Aorta (tissue), 5 donors: ENCODE measurements around the gene KLLN. TPM values are rescaled to one million over a fixed set of nuclear protein-coding genes. Genes with fewer than 3 reads are reported as not detected.
"Not testable (repeated sequence)": the region's sequence is repeated elsewhere in the genome, so short reads cannot be mapped to it uniquely, and the experiment has no call there.

ENCODE experiments used
- ATAC-seq: fragments of 200-7000 bp; cut with Tn5 transposase; one replicate; pipeline ENCODE4 v1.9.1; 2022; ENCODE audit warnings: moderate library complexity; ENCODE audit not compliant: low FRiP score
- DNase-seq, 2 donors: peaks; one replicate each; pipeline ENCODE4 v3.0.0-alpha.2; 2020
- H3K27ac ChIP-seq, 2 donors: one replicate each; pipeline ENCODE4 v1.5.1; 2013; ENCODE audit warnings: low read length in 2 of 2, mild to moderate bottlenecking in 2 of 2, moderate library complexity in 2 of 2, control low read depth in 1 of 2, inconsistent platforms in 1 of 2, low read depth in 1 of 2
- H3K27me3 ChIP-seq, 2 donors: one replicate each; pipeline ENCODE4 v1.6.1; 2013; ENCODE audit warnings: control low read depth in 1 of 2, low read length in 1 of 2, mild to moderate bottlenecking in 1 of 2, moderate library complexity in 1 of 2; ENCODE audit not compliant: insufficient read depth in 2 of 2, control insufficient read depth in 1 of 2
- H3K36me3 ChIP-seq, 2 donors: one replicate each; pipeline ENCODE4 v1.6.1; 2013; ENCODE audit warnings: control low read depth in 1 of 2, low read length in 1 of 2, mild to moderate bottlenecking in 1 of 2; ENCODE audit not compliant: insufficient read depth in 2 of 2, control insufficient read depth in 1 of 2
- H3K4me1 ChIP-seq, 2 donors: one replicate each; pipeline ENCODE4 v1.6.1; 2013; ENCODE audit warnings: low read length in 2 of 2, control low read depth in 1 of 2, mild to moderate bottlenecking in 1 of 2, moderate library complexity in 1 of 2; ENCODE audit not compliant: insufficient read depth in 2 of 2, control insufficient read depth in 1 of 2
- H3K4me3 ChIP-seq, 2 donors: one replicate each; pipeline ENCODE4 v1.5.1; 2013; ENCODE audit warnings: low read length in 2 of 2, control low read depth in 1 of 2, mild to moderate bottlenecking in 1 of 2
- H3K9me3 ChIP-seq: one replicate; pipeline ENCODE4 v1.6.1; 2013; ENCODE audit warnings: mild to moderate bottlenecking, low read length; ENCODE audit not compliant: control insufficient read depth
- WGBS, 2 donors: extraction: QIAGEN DNeasy Blood & Tissue Kit; methylation state at CpG; one replicate each; pipeline ENCODE4 v1.1.7; 2013; 5-methylcytosine and 5-hydroxymethylcytosine counted together
- intact Hi-C, 2 donors: fragments of 100-400 bp; cut with DNase I; formaldehyde crosslinking; loops; one replicate each; pipeline versions ENCODE4 v1.14.2 to v1.15.0; 2022
- polyA plus RNA-seq, 2 donors: library from polyadenylated mRNA; stranded (reverse); fragments of 200-250 nt; gene quantifications; one replicate each; pipeline ENCODE4 v1.2.3, GENCODE V29; 2013
- total RNA-seq, 2 donors: library from RNA; stranded (reverse); fragmentation: NEBNext Ultra II Directional; extraction: Animal tissue kit (Norgen Biotek cat#: 25700); gene quantifications; one replicate each; pipeline ENCODE4 v1.2.1, GENCODE V29; 2021
- donor health status: healthy with polysubstance abuse.
- donor health status: Bipolar disorder and iron deficiency.
- donor health status: DM: no; HTN: no; CAD: no.
- donor health status: DM: no; HTN: no; CAD: no.
- donor health status: DM: yes; HTN: yes; CAD: no.

Gene KLLN
- total and polyA plus RNA-seq, 4 donors: 0.25 to 0.66 (median 0.33) TPM

DNA sequence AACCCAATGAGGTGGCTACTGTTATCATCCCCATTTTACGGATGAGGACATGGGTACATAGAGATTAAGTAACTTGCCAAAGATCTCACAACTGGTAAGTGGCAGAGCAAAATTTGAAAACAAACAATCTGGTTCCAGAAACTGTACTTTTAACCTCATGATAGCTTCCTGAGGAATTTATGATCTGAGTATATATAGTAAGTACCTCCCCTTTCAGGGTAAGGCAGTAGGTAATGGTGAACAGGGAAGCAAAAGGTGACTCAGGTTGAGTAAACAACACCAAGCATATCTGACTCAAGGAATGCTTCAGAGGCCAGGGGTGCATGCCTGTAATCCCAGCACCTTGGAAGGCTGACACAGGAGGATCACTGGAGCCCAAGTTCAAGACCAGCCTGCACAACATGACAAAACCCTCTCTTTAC lies 21.1 kb downstream of the KLLN start:
- intact Hi-C loops: no loop called here
- 87 to 97% methylated on average over 1 of the region's 1 CpG for WGBS, 2 donors
- Histone ChIP-seq H3K4me1 (no peaks in the 10 kb centered on the region), H3K36me3 (no peaks in the 10 kb centered on the region), H3K27ac (no peak overlapping the region), H3K27me3 (no peaks in the 10 kb centered on the region), H3K9me3 (no peaks in the 10 kb centered on the region), H3K4me3 (no peak overlapping the region)
- no peak for DNase-seq
- ATAC-seq: no peak

DNA sequence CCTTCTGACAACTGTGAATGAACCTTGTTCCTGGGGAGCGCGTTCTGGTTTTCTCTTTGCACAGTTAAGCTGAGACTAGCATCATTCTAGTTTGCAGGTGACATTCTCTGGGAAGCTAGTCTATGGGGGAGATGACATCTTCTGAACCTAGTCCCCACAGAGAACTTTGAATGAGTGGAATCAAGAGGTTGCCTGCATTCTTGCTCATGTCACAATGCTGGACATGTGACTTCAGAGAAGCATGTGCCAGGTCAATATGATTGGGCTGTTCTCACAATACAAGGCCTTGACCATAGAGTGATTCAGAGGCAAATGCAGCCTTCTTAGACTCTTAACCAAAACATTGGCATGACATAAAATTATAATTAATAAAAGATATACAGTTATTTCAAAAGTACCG lies 22.1 kb downstream of the KLLN start:
- Histone ChIP-seq H3K4me1 (no peaks in the 10 kb centered on the region), H3K36me3 (no peaks in the 10 kb centered on the region), H3K27ac (no peak overlapping the region), H3K9me3 (no peaks in the 10 kb centered on the region), H3K4me3 (no peak overlapping the region), H3K27me3 (no peaks in the 10 kb centered on the region)
- WGBS, 2 donors: 91 to 93% methylated on average over 3 of the region's 3 CpGs
- ATAC-seq (no peak), DNase-seq (no peak)
- intact Hi-C loops: no loop called here

DNA sequence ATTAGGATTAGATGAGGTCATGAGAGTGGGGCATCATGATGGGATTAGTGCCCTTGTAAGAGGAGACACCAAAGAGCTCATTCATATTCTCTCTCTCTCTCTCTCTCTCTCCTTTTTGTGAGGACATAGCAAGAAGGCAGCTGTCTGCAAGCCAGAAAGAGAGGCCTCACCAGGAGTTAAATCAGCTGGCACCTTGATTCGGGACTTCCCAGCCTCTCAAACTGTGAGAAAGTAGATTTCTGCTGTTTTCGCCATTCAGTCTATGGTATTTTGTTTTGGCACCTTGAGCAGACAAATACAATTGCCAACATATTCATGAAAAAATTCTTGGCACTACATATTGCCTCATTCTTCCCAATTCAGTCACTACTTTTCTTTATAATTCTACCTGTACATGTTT lies 24.7 kb downstream of the KLLN start:
- no peak overlapping the region for H3K4me3 ChIP-seq
- ATAC-seq (no peak), DNase-seq (no peak)
- intact Hi-C loops: no loop called here
- WGBS, 2 donors: 8 to 20% methylated on average over 2 of the region's 2 CpGs
- H3K27ac ChIP-seq: no peak overlapping the region
- H3K4me1 ChIP-seq: no peaks in the 10 kb centered on the region
- no peaks in the 10 kb centered on the region for H3K9me3 ChIP-seq
- H3K27me3 ChIP-seq: no peaks in the 10 kb centered on the region
- H3K36me3 ChIP-seq: no peaks in the 10 kb centered on the region

DNA sequence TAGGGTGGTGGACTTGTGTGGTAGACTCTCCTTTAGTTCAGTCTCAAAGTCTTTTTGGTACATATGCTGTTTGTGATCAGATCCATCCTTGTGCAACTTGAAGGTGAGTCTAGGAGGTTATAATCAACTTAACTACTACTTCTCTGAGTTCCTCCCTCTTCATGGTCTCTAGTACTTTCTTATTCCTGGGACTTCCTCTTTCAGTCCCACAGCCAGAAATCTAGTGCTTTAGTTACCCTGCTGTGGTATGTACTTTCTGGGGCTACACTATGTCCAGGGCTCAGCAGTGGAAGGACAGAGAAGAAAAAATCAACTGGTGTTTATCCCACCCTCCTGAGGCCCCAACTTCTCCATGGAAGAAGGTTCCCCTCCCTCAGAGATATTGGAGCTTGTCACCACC lies 25.9 kb downstream of the KLLN start:
- no peak for ATAC-seq

DNA sequence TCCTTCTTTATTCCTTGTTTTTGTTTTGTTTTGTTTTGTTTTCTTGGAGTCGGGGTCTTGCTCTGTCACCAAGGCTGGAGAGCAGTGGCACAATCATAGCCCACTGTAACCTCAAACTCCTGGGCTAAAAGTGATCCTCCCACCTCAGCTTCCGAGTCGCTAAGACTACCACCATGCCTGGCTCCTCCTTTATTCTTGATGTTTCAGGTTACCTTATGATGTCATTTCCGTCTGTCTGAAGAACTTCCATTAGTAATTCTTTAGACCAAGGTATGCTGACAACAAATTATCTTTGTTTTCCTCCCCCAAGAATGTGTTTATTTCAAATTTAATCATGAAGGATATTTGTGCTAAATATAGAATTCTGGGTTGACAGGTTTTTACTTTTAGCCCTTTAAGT lies 27.2 kb downstream of the KLLN start:
- no peaks in the 10 kb centered on the region for H3K36me3 ChIP-seq
- H3K9me3 ChIP-seq: no peaks in the 10 kb centered on the region
- H3K4me3 ChIP-seq: no peak overlapping the region
- intact Hi-C loops: no loop called here
- no peak for ATAC-seq
- H3K4me1 ChIP-seq: no peaks in the 10 kb centered on the region
- H3K27me3 ChIP-seq: no peaks in the 10 kb centered on the region
- WGBS, 2 donors: 81 to 92% methylated on average over 4 of the region's 4 CpGs
- no peak overlapping the region for H3K27ac ChIP-seq
- no peak for DNase-seq

More for the DNA sequence above, 25.9 kb downstream of the KLLN start:
- intact Hi-C loops: no loop called here
- Histone ChIP-seq H3K27me3 (no peaks in the 10 kb centered on the region), H3K4me3 (no peak overlapping the region), H3K27ac (no peak overlapping the region), H3K9me3 (no peaks in the 10 kb centered on the region), H3K4me1 (no peaks in the 10 kb centered on the region), H3K36me3 (no peaks in the 10 kb centered on the region)
- no peak for DNase-seq

DNA sequence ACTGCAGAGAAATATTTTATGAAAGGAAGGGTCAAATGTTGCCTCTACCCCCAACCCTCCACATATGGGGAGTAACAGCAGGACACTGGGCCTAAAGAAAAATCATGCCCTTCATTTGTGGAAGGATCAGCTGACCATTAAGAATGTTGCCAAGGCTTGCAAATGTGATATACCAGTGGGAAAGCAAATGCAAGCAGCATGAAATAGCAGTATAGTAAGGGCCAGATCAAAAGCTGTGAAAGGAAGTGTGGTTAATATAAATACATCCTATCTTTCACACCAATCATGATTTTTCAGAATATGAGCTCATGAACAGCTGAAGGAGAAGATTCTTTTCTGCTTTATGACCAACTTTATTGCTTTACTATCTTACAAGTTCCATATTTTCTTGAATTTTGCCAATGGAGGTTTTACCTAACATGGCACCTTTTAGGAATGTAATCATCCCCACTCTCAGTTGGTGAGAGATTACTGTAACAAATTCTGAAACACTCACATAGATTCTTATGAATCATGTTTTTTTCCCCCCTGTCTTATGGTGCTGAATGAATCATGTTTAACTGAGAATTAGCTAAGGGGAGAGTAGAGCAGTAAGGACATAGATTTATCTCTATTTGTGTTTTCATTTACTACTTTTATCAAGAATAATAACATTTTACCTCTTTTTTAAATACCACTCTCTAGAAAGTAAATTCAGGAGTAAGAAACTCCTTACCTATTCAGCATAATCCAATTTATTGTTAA lies 33.2 kb downstream of the KLLN start:
- H3K27ac ChIP-seq: no peak overlapping the region
- intact Hi-C loops: no loop called here
- H3K36me3 ChIP-seq: no peaks in the 10 kb centered on the region
- no peak for DNase-seq
- ATAC-seq: no peak
- H3K4me1 ChIP-seq: no peaks in the 10 kb centered on the region
- no peaks in the 10 kb centered on the region for H3K27me3 ChIP-seq
- H3K9me3 ChIP-seq: no peaks in the 10 kb centered on the region
- H3K4me3 ChIP-seq: no peak overlapping the region

DNA sequence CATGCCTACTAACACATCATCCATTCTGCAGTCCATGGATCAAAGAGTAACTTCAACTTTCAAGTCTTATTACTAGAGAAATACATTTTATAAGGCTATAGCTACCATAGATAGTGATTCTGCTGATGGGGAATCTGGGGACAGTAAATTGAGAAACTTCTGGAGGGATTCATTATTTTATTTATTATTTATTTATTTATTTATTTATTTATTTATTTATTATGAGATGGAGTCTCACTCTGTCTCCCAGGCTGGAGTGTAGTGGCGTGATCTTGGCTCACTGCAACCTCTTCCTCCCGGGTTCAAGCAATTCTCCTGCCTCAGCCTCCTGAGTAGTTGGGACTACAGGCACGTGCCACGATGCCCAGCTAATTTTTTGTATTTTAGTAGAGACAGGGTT lies 34.3 kb downstream of the KLLN start:
- H3K27ac ChIP-seq, H3K9me3 ChIP-seq, ATAC-seq, H3K4me3 ChIP-seq, H3K27me3 ChIP-seq, H3K36me3 ChIP-seq, DNase-seq, intact Hi-C loops, H3K4me1 ChIP-seq: not testable (repeated sequence)
- 94 to 96% methylated on average over 4 of the region's 4 CpGs for WGBS, 2 donors

DNA sequence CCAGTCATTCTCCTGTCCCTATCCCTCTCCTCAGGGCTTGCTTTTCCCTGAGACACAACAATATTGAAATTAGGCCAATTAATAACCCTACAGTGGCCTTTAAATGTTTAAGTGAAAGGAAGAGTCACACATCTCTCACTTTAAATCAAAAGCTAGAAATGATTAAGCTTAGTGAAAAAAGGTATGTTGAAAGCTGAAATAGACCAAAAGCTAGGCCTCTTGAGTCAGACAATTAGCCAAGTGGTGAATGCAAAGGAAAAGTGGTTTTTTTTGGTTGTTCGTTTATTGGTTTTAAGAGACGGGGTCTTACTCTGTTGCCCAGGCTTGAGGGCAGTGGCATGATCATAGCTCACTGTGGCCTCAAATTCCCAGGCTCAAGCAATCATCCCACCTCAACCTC lies 35.7 kb downstream of the KLLN start:
- intact Hi-C loops: no loop called here
- H3K9me3 ChIP-seq: no peaks in the 10 kb centered on the region
- DNase-seq (no peak), ATAC-seq (no peak)
- H3K36me3 ChIP-seq: no peaks in the 10 kb centered on the region
- H3K4me1 ChIP-seq: no peaks in the 10 kb centered on the region
- H3K27me3 ChIP-seq: no peaks in the 10 kb centered on the region
- H3K4me3 ChIP-seq: no peak overlapping the region
- H3K27ac ChIP-seq: no peak overlapping the region
- WGBS, 2 donors: 95 to 96% methylated on average over 2 of the region's 2 CpGs

DNA sequence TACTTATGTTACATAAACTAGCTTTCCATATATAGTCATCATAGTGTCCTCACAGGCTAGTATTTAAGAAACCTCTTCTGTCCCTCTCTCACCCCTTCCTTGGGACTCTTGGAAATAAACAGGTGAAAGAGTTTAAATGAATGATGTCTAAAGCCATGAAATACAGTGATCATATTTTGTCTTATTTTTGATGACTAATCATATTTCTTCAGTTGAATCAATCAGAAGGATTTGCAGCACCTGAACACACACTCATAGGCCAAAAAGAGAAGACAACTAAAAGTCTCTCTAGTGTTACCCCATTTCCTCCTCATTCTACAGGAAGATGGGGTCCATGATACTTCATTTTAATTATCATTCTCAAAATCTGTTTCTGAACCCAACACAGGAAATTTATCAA lies 36.7 kb downstream of the KLLN start:
- no peak overlapping the region for H3K4me3 ChIP-seq
- DNase-seq: no peak
- H3K27ac ChIP-seq: no peak overlapping the region
- no peaks in the 10 kb centered on the region for H3K9me3 ChIP-seq
- H3K36me3 ChIP-seq: no peaks in the 10 kb centered on the region
- H3K4me1 ChIP-seq: no peaks in the 10 kb centered on the region
- no peaks in the 10 kb centered on the region for H3K27me3 ChIP-seq
- ATAC-seq: no peak
- intact Hi-C loops: no loop called here
